GM21737 (cell line): ENCODE measurements around the gene CDH10.

Experiments
- ATAC-seq: cut with Tn5 transposase; IDR thresholded peaks from one replicate; pipeline ENCODE4 v1.9.1; 2021; ENCODE audit warnings: mild to moderate bottlenecking, moderate library complexity; ENCODE audit not compliant: unreplicated experiment

CDH10 gene

DNA sequence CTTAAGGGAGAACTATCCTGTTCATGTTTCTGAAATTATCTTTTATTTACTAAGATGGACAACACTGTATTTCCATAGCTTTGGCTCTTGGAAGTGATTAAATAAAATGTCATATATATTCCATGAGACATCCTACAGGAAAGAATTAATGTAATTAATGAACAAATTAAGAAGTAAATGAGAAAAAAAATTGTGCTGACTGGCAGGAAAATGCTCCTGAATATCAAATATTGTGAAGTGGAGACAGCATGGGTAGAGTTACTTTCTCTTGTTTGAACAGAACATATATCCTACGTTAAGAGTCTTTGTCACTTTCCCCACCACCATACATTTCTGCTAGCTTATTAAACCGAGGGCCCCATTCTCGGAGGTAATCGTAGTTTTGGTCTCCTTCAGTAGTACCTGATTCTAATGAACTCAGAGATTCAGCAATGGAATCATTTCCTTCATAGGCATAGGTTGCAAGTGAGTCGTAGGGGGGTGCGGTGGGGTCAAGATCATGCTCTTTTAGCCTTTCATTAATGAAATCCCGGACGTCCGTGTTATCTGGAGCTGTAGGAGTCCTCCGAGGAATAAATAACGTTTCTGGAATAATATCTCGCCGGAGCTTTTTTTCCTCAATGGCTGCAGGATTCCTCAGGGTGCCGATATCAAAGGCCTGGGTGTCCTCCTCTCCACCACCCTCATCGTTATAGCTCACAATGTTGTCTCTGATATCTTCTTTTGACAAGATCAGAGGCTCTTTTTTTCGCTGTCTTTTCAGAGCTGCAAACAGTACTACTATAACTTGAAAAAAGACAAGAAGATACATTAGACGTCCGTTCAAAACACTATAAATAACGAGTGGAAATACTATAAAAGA lies 157.2 kb downstream of the CDH10 start:
- ATAC-seq, result no peak

GRCh38 chr5:24480952-24481351 lies 163.8 kb downstream of the CDH10 start:
- no peak for ATAC-seq

DNA sequence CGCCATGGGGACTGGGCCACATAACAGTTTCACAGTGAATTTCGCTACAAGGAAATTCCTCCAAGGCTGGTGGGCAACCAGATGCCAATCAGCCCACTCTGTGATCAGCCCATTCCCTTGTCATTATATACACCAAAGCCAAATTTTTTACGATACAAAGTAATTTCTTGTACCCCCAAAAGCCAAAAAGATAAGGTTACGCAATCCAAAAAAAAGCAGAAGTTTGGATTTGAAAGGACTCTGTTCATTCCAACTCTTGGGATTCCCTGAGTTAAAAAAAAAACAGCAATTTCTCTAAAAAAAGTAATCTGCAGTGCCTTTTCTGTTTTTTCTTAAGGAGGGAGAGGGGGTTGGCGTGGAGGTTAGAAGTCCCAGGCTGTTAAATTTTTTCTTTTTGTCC lies 166.8 kb downstream of the CDH10 start:
- ATAC-seq, result no peak

- ATAC-seq, result no peak
Measured at GRCh38 chr5:24475101-24475500, 169.7 kb downstream of the CDH10 start.

- no peak for ATAC-seq
Measured at GRCh38 chr5:24474685-24475084, 170.1 kb downstream of the CDH10 start.

DNA sequence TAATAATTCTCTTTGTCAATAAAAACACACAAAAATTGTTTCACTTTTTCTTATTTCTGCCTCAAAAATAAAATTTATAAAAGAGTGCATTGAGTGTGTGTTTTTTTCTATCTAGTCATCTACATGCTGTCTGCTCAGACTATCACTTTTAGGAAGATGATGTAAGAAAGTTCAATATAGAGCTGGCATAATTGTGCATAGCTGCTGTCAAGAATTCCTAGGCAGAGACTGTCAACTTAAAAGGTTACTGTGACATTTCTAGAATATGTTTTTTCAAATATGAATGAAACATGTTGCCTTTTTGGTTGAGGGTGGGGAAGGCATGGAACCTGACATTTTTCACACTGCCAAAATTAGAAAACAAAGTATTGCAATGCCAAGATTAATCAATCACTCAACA lies 172.3 kb downstream of the CDH10 start:
- ATAC-seq, result no peak

DNA sequence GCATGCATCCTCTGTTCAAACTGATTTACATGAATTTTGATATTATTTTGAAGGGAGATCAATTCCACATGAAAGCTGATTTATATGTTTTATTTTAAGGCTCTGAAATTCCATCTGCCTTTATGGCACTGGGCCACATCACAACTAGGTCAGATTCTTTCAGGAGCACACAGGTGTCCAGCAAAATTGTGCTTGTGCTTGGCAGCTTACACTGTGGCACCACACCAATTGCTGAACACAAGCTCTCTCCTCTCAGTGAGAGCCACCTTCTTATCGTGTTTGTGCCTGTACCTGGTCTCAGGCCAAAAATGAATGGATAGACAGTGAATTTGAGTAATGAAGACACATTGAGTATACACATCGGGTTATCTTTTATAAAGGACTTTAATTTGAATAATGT lies 200.4 kb downstream of the CDH10 start:
- no peak for ATAC-seq

GRCh38 chr5:24439465-24439864 lies 205.3 kb downstream of the CDH10 start:
- no peak for ATAC-seq
